Mesothelial cell of epicardium (in vitro differentiated cells): ENCODE data around the gene VAMP3. TPM values are rescaled to one million over a fixed set of nuclear protein-coding genes. Genes with fewer than 3 reads are reported as not detected.
A peak's percentile ranks its signal among the peaks of the same experiment; 100 is the strongest.

Experiments
- DNase-seq, 2 experiments: peaks; one replicate each; pipeline ENCODE4 v3.0.0; 2021; ENCODE audit warnings: low spot score in 2 of 2; ENCODE audit not compliant: unreplicated experiment in 2 of 2
- H3K27ac Mint-ChIP-seq: 2 replicates; pipeline ENCODE4 v1.8.0; 2021; ENCODE audit warnings: mixed read lengths
- H3K27me3 Mint-ChIP-seq: 2 replicates; pipeline ENCODE4 v1.8.0; 2021; ENCODE audit warnings: low read depth, mixed read lengths
- H3K36me3 Mint-ChIP-seq: 2 replicates; pipeline ENCODE4 v1.8.0; 2021; ENCODE audit warnings: mixed read lengths
- H3K4me1 Mint-ChIP-seq: 2 replicates; pipeline ENCODE4 v1.8.0; 2021; ENCODE audit warnings: mixed read lengths
- H3K4me3 Mint-ChIP-seq: 2 replicates; pipeline ENCODE4 v1.8.0; 2021; ENCODE audit warnings: mild to moderate bottlenecking, moderate library complexity, mixed read lengths
- H3K9me3 Mint-ChIP-seq: 2 replicates; pipeline ENCODE4 v1.8.0; 2021; ENCODE audit warnings: mixed read lengths
- CTCF ChIP-seq: fragments of 200-600 bp; sonication (generic); IDR thresholded peaks from one replicate; pipeline ENCODE4 v1.5.0; 2021; ENCODE audit warnings: antibody characterized with exemption; ENCODE audit not compliant: unreplicated experiment
- total RNA-seq: library from RNA; stranded (reverse); gene quantifications from 3 replicates; pipeline ENCODE4 v1.2.1, GENCODE V29; 2021

Gene VAMP3
- total RNA-seq, 1 donor from 2014 or later: 76.0 TPM

DNA sequence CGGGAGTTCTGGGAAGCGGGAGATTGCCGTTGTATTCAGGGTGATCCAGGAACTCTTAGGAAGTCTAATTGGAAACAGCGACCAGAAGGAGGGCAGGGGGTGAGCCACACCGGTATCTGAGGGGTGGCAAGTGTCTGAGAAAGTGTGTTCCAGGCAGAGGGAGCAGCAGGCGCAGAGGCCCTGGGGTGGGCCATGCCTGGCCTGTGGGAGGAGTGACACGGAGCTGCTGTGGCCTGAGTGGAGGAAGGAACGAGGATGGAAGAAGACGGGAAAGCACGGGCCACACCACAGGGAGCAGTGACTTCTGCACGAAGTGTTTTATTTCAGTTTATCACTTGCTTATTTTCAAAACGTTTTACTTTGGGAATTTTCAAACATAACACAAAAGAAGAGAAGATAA lies 24.3 kb downstream of the VAMP3 start:
- DNase-seq: no peak
- H3K4me3 Mint-ChIP-seq: no peak overlapping the region
- peaks cover 14% of the 10 kb centered on the region for H3K9me3 Mint-ChIP-seq
- no peak for TF ChIP-seq CTCF
- H3K4me1 Mint-ChIP-seq: no peaks in the 10 kb centered on the region
- no peaks in the 10 kb centered on the region for H3K27me3 Mint-ChIP-seq
- H3K27ac Mint-ChIP-seq: no peak overlapping the region
- H3K36me3 Mint-ChIP-seq: peaks cover 42% of the 10 kb centered on the region

GRCh38 chr1:7805460-7805859 lies 34.4 kb downstream of the VAMP3 start:
- Mint-ChIP-seq H3K27me3 (no peaks in the 10 kb centered on the region), H3K27ac (no peak overlapping the region), H3K9me3 (no peaks in the 10 kb centered on the region), H3K4me3 (no peak overlapping the region), H3K36me3 (peaks cover 10% of the 10 kb centered on the region), H3K4me1 (no peaks in the 10 kb centered on the region)
- no peak for DNase-seq
- TF ChIP-seq CTCF: no peak

GRCh38 chr1:7808253-7808844 lies 37.3 kb downstream of the VAMP3 start:
- Mint-ChIP-seq H3K9me3 (peaks cover 8% of the 10 kb centered on the region), H3K27ac (no peak overlapping the region), H3K4me3 (no peak overlapping the region), H3K27me3 (no peaks in the 10 kb centered on the region), H3K36me3 (peaks cover 23% of the 10 kb centered on the region), H3K4me1 (no peaks in the 10 kb centered on the region)
- TF ChIP-seq CTCF: peak; percentile 65
- no peak for DNase-seq

GRCh38 chr1:7809742-7810141 lies 38.6 kb downstream of the VAMP3 start:
- no peak for DNase-seq
- Mint-ChIP-seq H3K9me3 (peaks cover 19% of the 10 kb centered on the region), H3K27me3 (no peaks in the 10 kb centered on the region), H3K4me3 (no peak overlapping the region), H3K27ac (no peak overlapping the region), H3K4me1 (no peaks in the 10 kb centered on the region), H3K36me3 (peaks cover 30% of the 10 kb centered on the region)
- TF ChIP-seq CTCF: no peak

DNA sequence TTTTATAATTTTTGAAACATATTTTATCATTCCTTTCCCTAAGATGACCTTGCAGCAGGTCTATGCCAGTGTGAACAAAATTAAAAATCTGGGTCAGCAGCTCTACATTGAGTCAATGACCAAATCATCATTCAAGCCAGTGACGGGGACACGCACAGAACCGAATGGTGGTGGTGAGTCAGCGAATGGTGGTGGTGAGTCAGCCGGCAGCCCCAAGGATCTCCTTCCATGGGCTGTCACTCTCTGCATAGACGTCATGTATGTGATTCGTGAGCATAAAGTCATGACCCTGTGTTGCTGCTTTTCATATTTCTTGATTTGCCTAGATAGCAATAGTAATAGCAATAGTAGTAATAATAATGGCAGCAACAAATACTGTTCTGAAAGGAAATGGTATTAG lies 39.3 kb downstream of the VAMP3 start:
- H3K27me3 Mint-ChIP-seq: no peaks in the 10 kb centered on the region
- TF ChIP-seq CTCF: no peak
- no peak for DNase-seq
- peaks cover 24% of the 10 kb centered on the region for H3K9me3 Mint-ChIP-seq
- peaks cover 29% of the 10 kb centered on the region for H3K36me3 Mint-ChIP-seq
- no peaks in the 10 kb centered on the region for H3K4me1 Mint-ChIP-seq
- H3K4me3 Mint-ChIP-seq: no peak overlapping the region
- no peak overlapping the region for H3K27ac Mint-ChIP-seq

DNA sequence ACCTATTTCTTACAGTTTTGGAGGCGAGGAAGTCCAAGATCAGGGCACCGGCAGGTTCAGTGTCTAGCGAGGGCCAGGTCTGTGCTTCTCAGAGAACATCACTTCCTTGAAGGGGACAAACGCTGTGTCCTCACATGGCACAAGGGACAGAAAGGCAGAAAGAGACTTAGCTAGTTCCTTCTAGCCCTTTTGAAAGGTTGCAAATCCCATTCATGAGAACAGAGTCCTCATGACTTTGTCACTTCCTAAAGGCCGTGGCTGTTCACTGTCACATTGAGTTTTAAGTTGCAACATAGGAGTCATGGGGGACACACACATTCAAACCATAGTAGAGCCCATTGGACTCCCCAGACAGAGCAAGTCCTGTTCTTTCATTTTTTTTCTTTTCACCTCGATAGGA lies 40.4 kb downstream of the VAMP3 start:
- H3K9me3 Mint-ChIP-seq: peaks cover 30% of the 10 kb centered on the region
- H3K36me3 Mint-ChIP-seq: peaks cover 30% of the 10 kb centered on the region
- no peak for DNase-seq
- no peaks in the 10 kb centered on the region for H3K4me1 Mint-ChIP-seq
- no peaks in the 10 kb centered on the region for H3K27me3 Mint-ChIP-seq
- H3K27ac Mint-ChIP-seq: no peak overlapping the region
- TF ChIP-seq CTCF: no peak
- H3K4me3 Mint-ChIP-seq: no peak overlapping the region
